HepG2 (cell line): ENCODE measurements around the gene GSTCD. TPM values are rescaled to one million over a fixed set of nuclear protein-coding genes. Genes with fewer than 3 reads are reported as not detected.
A peak's percentile ranks its signal among the peaks of the same experiment; 100 is the strongest.

ENCODE experiments used
- FOXM1 ChIP-seq: sonication (generic); formaldehyde crosslinking; IDR thresholded peaks from 2 replicates; pipeline ENCODE4 v1.5.0; 2020; ENCODE audit warnings: missing genetic modification reagents
- HDAC6 ChIP-seq: fragments of 200-600 bp; sonication (generic); IDR thresholded peaks from 2 replicates; pipeline ENCODE4 v1.7.0; 2017; ENCODE audit warnings: mild to moderate bottlenecking, antibody characterized with exemption, low read length, low read depth
- HNF1B ChIP-seq: sonication (generic); formaldehyde crosslinking; IDR thresholded peaks from 2 replicates; pipeline ENCODE4 v1.5.1; 2020; ENCODE audit warnings: mild to moderate bottlenecking, moderate library complexity, missing genetic modification reagents
- HOXA3 ChIP-seq: sonication (generic); formaldehyde crosslinking; IDR thresholded peaks from 2 replicates; pipeline ENCODE4 v1.5.0; 2020; ENCODE audit warnings: missing genetic modification reagents
- KMT2A ChIP-seq: sonication (generic); formaldehyde crosslinking; IDR thresholded peaks from 2 replicates; pipeline ENCODE4 v1.4.0; 2020; ENCODE audit warnings: missing genetic modification reagents
- NFE2L1 ChIP-seq: sonication (generic); formaldehyde crosslinking; IDR thresholded peaks from 2 replicates; pipeline ENCODE4 v1.4.0; 2020; ENCODE audit warnings: missing genetic modification reagents, mild to moderate bottlenecking, borderline replicate concordance
- NR0B2 ChIP-seq: sonication (generic); formaldehyde crosslinking; IDR thresholded peaks from 2 replicates; pipeline ENCODE4 v1.4.0; 2020; ENCODE audit warnings: mild to moderate bottlenecking, missing genetic modification reagents
- SMAD3 ChIP-seq: sonication (generic); formaldehyde crosslinking; IDR thresholded peaks from 2 replicates; pipeline ENCODE4 v1.4.0; 2020; ENCODE audit warnings: missing genetic modification reagents
- ZBTB44 ChIP-seq: sonication (generic); formaldehyde crosslinking; IDR thresholded peaks from 2 replicates; pipeline ENCODE4 v1.4.0; 2020; ENCODE audit warnings: missing genetic modification reagents
- ZFP90 ChIP-seq: sonication (generic); formaldehyde crosslinking; IDR thresholded peaks from 2 replicates; pipeline ENCODE4 v1.8.0; 2022; ENCODE audit warnings: missing genetic modification reagents, mild to moderate bottlenecking, inconsistent platforms, borderline replicate concordance
- ZNF225 ChIP-seq: sonication (generic); formaldehyde crosslinking; IDR thresholded peaks from 2 replicates; pipeline ENCODE4 v1.4.0; 2020; ENCODE audit warnings: mild to moderate bottlenecking, missing genetic modification reagents
- ZNF331 ChIP-seq: sonication (generic); formaldehyde crosslinking; IDR thresholded peaks from 2 replicates; pipeline ENCODE4 v1.4.0; 2020; ENCODE audit warnings: missing genetic modification reagents
- ZNF431 ChIP-seq: sonication (generic); formaldehyde crosslinking; IDR thresholded peaks from 2 replicates; pipeline ENCODE4 v1.9.0; 2022; ENCODE audit warnings: missing genetic modification reagents, low read depth, mild to moderate bottlenecking, borderline replicate concordance
- ZNF530 ChIP-seq: sonication (generic); formaldehyde crosslinking; IDR thresholded peaks from 2 replicates; pipeline ENCODE4 v1.5.0; 2020; ENCODE audit warnings: low read depth, mild to moderate bottlenecking, missing genetic modification reagents
- ZNF574 ChIP-seq: sonication (generic); formaldehyde crosslinking; IDR thresholded peaks from 2 replicates; pipeline ENCODE4 v1.4.0; 2020; ENCODE audit warnings: missing genetic modification reagents
- ZNF710 ChIP-seq: sonication (generic); formaldehyde crosslinking; IDR thresholded peaks from 2 replicates; pipeline ENCODE4 v1.5.0; 2020; ENCODE audit warnings: mild to moderate bottlenecking, missing genetic modification reagents, borderline replicate concordance
- ZNF768 ChIP-seq: sonication (generic); formaldehyde crosslinking; IDR thresholded peaks from 2 replicates; pipeline ENCODE4 v1.4.0; 2020; ENCODE audit warnings: missing genetic modification reagents
- ZNF775 ChIP-seq: sonication (generic); formaldehyde crosslinking; IDR thresholded peaks from 2 replicates; pipeline ENCODE4 v1.4.0; 2020; ENCODE audit warnings: missing genetic modification reagents, mild to moderate bottlenecking, moderate library complexity, borderline replicate concordance
- ZSCAN21 ChIP-seq: sonication (generic); formaldehyde crosslinking; IDR thresholded peaks from 2 replicates; pipeline ENCODE4 v1.8.0; 2022; ENCODE audit warnings: mild to moderate bottlenecking, missing genetic modification reagents, moderate library complexity, borderline replicate concordance
- polyA plus RNA-seq, 8 experiments: library from polyadenylated mRNA; depleted of rRNA in 3 of 8; stranded (reverse) in 7 of 8; unstranded in 1 of 8; fragments of >200 nt; fragmentation: Illumina TruSeq in 4 of 8; extraction: Trizol in 4 of 8; gene quantifications; 2 replicates each; pipeline versions ENCODE4 v1.2.1 to v1.2.3, GENCODE V29; 2011 to 2016; ENCODE audit warnings: low read depth in 4 of 8, missing spikeins in 1 of 8, mixed read lengths in 1 of 8; ENCODE audit not compliant: insufficient read depth in 1 of 8
- total RNA-seq, 5 experiments: library from RNA; depleted of rRNA; stranded (reverse); fragments of >200 nt; fragmentation: Illumina TruSeq; extraction: Trizol; gene quantifications; 2 replicates each; pipeline ENCODE4 v1.2.3, GENCODE V29; 2016; ENCODE audit warnings: low read depth in 1 of 5

GSTCD gene
- total and polyA plus RNA-seq, 2 of the 13 experiments (the other 11 are each of a cell fraction or from before 2014, with no cell fraction given): 7.9 to 30.8 TPM

- peak; percentile 94; the same call in 1 of the 2 replicates for TF ChIP-seq ZNF710
- peak; percentile 79; the same call in 1 of the 2 replicates for TF ChIP-seq ZFP90 (CRISPR knock-in tag)
- TF ChIP-seq ZNF530 (CRISPR knock-in tag): 0 out of 2 replicates have a peak, but pooled peaks have one; percentile 31
- TF ChIP-seq ZNF331 (CRISPR knock-in tag): peak; percentile 98
- TF ChIP-seq KMT2A (CRISPR knock-in tag): peak; percentile 100
- peak; percentile 92 for TF ChIP-seq HNF1B (CRISPR knock-in tag)
- TF ChIP-seq NR0B2 (CRISPR knock-in tag): peak; percentile 92
- peak; percentile 97 for TF ChIP-seq ZNF574 (CRISPR knock-in tag)
- peak; percentile 90 for TF ChIP-seq ZNF768 (CRISPR knock-in tag)
- peak; percentile 97 for TF ChIP-seq ZSCAN21 (CRISPR knock-in tag)
- no peak for TF ChIP-seq NFE2L1
- peak; percentile 89; the same call in 1 of the 2 replicates for TF ChIP-seq ZBTB44
- TF ChIP-seq FOXM1 (CRISPR knock-in tag): no peak
- TF ChIP-seq ZNF431: peak; percentile 87; the same call in 1 of the 2 replicates
- TF ChIP-seq SMAD3 (CRISPR knock-in tag): peak; percentile 99
- peak; percentile 70; the same call in 1 of the 2 replicates for TF ChIP-seq ZNF775
- TF ChIP-seq HOXA3 (CRISPR knock-in tag): peak; percentile 98
- TF ChIP-seq HDAC6: no peak
- peak; percentile 97 for TF ChIP-seq ZNF225 (CRISPR knock-in tag)
Observed at GRCh38 chr4:105708181-105709080, at the start of gene GSTCD, which contains the start of gene INTS12 (continued).
